CD4-positive, alpha-beta T cell treated with Interleukin-4 for 4 hours (primary cell): Measurements from ENCODE around the gene DAB2.
"Not testable (repeated sequence)": the region's sequence is repeated elsewhere in the genome, so short reads cannot be mapped to it uniquely, and the experiment has no call there.

Experiments
- DNase-seq: peaks from one replicate; pipeline ENCODE4 v3.0.0-alpha.2; 2020

DAB2 gene

GRCh38 chr5:39373791-39374190 lies 51.0 kb downstream of the DAB2 start:
- DNase-seq, result no peak

DNA sequence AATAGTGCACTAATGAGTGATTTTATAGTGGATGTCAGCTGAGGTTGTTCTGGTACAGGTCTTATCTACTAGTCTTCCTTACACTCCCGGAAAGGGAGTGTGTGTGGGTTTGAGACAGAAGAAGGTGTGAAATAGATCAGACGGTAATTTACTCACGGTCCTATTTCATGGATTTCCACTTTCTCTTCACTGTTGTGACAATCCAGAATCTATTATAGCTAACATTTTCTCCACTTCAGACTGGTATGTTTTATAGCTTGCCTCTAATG lies 53.5 kb downstream of the DAB2 start:
- DNase-seq, result no peak

GRCh38 chr5:39370555-39371366 lies 54.0 kb downstream of the DAB2 start:
- no peak for DNase-seq

- DNase-seq, result no peak
Observed at GRCh38 chr5:39369123-39369815, 55.5 kb downstream of the DAB2 start.

DNA sequence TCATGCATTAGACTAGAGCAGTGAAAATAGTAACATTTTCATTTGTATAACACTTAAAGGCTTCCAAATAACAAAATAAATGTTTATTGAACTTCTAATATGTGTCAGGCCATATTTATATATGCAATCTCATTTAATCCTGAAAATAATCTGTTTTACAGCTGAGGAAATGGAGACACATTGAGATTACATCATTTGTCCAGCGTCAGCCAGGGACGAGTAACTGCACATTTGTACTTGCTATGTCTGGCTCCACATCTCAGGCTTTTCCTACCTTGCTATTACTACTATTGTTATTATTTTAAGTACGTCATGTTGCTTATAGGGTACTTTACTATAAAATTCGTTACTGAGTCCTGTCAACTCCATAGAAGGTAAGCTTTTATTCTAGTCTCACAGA lies 56.7 kb downstream of the DAB2 start:
- no peak for DNase-seq

GRCh38 chr5:39367711-39368110 lies 57.1 kb downstream of the DAB2 start:
- DNase-seq, result no peak

GRCh38 chr5:39364367-39364766 lies 60.4 kb downstream of the DAB2 start, which contains the start of gene C9:
Gene C9 (minus strand): TSS chr5:39364495. CDS start chr5:39364464, 31 bp downstream.
- DNase-seq, result no peak

DNA sequence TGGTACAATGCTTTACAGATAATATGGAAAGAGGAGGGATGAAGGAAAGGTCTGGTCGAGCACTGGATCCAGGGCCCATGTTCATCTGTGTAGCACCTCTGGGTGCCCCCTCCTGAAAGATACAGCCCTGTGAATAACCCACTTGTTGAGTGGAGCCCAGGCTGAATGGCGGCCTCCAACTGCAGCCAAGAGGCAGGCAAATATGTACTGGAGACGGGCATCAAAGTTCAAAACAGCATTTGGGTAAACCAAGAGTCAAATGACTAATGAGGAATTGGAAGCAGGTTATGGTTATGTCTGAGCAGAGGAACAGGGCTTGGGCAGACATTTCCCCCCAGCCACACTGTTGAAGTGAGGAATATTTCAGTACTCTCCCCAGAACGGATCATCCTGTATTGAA lies 61.6 kb downstream of the DAB2 start:
- no peak for DNase-seq

- DNase-seq, result no peak
Observed at GRCh38 chr5:39362646-39363045, 62.1 kb downstream of the DAB2 start.

- no peak for DNase-seq
Observed at GRCh38 chr5:39361306-39361705, 63.5 kb downstream of the DAB2 start.

- no peak for DNase-seq
Observed at GRCh38 chr5:39360471-39361111, 64.2 kb downstream of the DAB2 start.

GRCh38 chr5:39356263-39356662 lies 68.5 kb downstream of the DAB2 start:
- no peak for DNase-seq

GRCh38 chr5:39355324-39355723 lies 69.5 kb downstream of the DAB2 start:
- DNase-seq, result no peak

- DNase-seq, result no peak
Observed at GRCh38 chr5:39353717-39354399, 70.9 kb downstream of the DAB2 start.

DNA sequence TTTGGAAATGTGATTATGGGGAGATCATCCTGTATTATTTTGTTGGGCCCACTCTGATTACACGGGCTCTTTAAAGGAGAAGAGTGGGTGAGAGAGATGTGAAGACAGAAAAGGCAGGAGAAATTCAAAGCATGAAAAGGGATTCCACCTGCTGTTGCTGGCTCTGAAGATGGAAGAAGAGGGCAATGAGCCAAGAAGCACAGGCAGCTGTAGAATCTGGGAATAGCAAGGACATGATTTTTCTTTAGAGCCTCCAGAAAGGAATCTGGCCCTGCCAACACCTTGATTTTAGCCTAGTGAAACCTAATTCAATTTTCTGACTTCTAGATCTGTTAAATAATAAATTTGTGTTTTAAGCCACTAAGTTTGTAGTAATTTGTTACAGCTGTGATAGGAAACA lies 71.8 kb downstream of the DAB2 start:
- no peak for DNase-seq

DNA sequence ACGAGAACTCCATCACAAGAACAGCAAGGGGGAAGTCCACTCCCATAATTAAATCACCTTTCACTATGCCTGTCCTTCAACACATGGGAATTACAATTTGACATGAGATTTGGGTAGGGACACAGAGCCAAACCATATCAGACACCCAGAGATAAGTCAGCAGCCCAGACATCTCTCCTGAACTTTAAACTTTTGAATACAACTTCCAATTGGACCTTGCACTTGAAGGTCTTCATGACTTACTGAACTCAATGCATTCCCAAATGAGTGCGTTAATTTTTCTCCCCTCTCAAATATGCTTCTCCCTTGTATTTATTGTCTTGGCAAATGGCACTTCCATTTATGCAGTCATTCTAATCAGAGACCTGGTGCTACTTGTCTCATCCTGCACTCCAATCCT lies 72.6 kb downstream of the DAB2 start:
- DNase-seq, result no peak

GRCh38 chr5:39349484-39349883 lies 75.3 kb downstream of the DAB2 start:
- DNase-seq, result no peak

- DNase-seq, result no peak
Observed at GRCh38 chr5:39342460-39342859, 82.3 kb downstream of the DAB2 start.

DNA sequence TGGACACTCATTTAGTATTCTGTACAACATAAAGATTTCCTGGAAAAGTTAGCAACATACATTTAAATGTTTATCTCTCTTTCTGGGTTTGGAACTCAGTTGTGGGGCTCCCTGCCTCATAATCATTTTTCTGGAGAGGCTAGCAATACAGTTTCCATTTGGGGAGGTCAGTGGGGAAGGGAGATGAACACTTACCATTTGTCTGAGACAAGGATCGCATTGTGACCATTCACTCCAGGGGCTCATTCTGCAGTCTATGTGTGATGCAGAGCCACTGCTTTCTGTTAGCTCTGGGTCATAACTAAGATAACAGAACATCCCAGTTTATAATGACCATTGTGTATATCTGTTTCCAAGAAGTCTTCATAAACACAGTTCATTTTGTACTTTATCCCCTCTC lies 82.9 kb downstream of the DAB2 start:
- DNase-seq, result no peak

DNA sequence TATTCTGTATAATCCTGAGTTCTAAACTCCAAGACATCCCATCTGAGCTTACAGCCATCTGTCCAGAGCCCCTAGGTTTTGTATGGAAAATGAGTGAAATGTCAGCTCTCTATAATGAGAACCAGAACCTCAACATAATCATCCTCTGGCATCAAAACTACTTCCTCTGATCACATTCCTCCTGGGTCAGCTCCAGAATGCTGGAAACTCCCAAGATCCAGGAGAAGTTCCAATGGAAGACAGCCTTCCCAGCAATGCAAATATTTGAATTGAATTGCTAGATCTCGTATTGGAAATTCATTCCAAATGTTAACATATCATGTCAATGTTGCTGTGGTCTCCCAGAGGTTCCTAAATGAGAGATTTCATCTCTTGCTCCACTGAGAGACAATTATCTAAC lies 84.3 kb downstream of the DAB2 start:
- no peak for DNase-seq

DNA sequence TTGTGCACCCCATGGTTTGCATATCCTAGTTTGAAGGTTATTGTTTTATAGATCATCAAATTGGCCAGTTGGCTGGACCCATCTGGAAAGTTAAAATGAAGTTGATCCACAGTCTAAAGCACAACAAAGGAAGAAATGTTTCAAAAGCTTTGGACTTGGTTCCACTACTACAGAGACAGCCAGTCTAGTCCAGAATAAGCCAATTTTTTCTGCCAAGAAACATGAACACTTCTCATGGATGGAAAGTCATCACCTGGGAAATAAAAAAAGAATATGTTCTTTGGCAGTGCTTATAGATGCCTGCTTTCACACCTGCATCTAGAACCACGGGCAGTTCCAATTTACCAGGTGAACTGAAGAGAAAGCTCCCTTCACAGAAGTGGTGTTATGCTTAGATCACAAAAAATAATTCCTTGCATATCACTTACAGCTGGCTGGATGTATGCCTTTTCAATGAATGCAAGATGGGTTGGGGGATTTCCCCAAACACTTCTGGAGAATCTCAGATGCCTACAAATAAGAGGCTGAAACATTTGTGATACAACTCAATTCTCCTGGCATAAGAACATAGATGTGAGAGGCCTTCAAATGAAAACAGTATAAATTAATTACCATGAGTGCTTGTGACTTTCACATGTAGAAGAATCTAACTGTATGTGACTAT lies 87.4 kb downstream of the DAB2 start:
- no peak for DNase-seq

GRCh38 chr5:39334296-39334695 lies 90.5 kb downstream of the DAB2 start:
- not testable (repeated sequence) for DNase-seq

DNA sequence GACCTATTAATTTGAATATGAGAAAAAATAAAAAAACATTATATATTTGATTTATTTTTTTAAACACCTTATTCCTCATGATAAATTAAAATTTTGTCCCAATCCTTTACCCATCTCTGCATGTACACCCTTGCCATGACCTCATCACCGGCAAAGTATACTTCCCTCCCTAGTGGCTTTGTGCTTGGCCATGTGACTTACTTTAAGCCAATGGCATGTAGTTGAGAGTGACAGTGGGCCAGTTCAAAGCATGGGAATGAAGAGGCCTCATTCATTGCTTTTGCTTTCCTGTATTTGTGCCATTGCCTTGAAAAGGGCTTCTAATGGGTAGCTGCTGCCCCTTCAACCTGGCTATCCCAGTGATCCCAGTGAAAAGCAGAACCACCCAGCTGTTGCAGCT lies 91.7 kb downstream of the DAB2 start:
- DNase-seq, result no peak
